Measurements from ENCODE around the gene CTSF.

GRCh38 chr11:66603072-66603471 is 34.7 kb upstream of the CTSF start:
- no peak for TF ChIP-seq CTCF (IDR thresholded peaks at IDR 0.05)
- no peak for TF ChIP-seq POLR2A (IDR thresholded peaks at IDR 0.05)
